Measurements from ENCODE around the gene LATS2. TPM values are rescaled to one million over a fixed set of nuclear protein-coding genes. Genes with fewer than 3 reads are reported as not detected.

LATS2 gene
- total RNA-seq, 4 donors from 2014 or later: 13.2 to 27.6 (median 21.1) TPM

DNA sequence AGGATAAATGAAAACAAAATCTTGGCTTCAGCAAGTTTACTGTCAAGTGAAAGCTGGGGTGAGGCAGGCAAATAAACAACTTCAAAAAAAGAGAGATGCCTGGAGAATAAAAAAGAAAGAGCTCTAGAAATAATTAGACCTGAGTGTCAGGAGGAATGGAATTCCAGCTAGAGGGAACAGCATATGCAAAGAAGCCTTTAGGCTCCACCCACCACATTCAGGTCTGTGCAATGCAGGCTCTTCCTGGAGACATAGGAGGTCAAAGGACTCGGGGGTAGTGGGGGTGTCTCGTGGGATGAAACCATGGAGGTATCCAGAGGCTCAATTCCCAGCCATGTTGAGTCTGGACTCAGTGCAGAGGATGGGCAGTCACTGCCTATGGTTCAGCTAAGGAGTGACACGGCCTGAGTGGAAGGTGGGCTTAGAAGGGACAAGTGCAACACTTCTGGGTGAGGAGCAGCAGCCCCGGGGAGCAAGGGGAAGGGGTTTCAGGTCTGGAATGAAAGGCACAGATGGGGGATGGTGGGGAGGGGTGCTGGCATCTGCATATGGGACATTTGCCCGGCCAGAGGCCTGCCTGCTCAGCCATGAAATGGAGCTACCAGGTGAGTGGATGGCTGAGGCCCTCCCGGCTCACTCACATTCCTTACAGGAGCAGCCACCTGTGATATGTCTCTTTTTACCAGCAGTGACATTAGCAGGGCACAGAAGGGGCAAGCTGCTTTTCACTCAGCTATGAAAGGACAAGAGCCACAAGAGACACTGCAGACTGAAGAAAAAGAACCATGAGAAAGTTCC is 12.3 kb downstream of the LATS2 start:
- WGBS, 2 donors: 90 to 96% methylated on average over 6 of the region's 6 CpGs
- intact Hi-C loops (cut with DNase I; ENCODE audit: low total_unique reads): no loop called here

DNA sequence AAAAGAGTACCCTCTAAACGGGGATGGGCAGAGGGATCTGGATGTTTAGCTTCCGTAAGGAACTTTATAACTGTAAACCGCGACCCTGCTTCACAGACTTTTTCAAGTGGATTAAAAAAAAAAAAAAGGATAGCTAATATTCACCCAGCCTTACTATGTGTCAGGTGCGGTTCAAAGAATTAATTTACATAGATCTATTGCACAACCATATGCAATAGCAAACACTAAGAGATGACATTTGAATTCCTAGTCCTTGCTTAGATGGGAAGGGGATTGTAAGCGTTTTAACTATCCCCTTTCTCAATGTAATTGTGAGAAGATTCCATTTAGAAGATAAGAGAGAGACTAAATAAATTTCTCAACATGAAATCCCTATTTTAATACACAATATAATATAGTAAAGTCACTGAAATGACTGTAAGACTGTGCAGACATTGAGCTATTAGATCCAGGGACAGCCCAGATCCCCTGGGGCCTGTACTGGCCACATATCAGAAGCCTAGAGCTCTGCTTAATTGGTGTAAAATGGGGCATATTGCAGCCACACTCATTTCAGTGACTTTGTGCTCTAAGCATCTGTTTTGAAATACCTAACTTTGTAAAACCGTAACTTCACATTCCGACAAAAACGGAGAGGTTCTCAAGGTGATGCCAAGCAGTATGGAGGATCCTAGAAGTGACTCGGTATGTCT is 13.6 kb downstream of the LATS2 start:
- intact Hi-C loops (cut with DNase I; ENCODE audit: low total_unique reads): no loop called here
- no peak for DNase-seq (ENCODE audit: low spot score in 2 of 2)
- H3K4me3 ChIP-seq (ENCODE audit: low read depth, poor library complexity, severe bottlenecking): no peak overlapping the region
- no peak for TF ChIP-seq POLR2A (IDR thresholded peaks at IDR 0.05)
- TF ChIP-seq, protein P1, sequence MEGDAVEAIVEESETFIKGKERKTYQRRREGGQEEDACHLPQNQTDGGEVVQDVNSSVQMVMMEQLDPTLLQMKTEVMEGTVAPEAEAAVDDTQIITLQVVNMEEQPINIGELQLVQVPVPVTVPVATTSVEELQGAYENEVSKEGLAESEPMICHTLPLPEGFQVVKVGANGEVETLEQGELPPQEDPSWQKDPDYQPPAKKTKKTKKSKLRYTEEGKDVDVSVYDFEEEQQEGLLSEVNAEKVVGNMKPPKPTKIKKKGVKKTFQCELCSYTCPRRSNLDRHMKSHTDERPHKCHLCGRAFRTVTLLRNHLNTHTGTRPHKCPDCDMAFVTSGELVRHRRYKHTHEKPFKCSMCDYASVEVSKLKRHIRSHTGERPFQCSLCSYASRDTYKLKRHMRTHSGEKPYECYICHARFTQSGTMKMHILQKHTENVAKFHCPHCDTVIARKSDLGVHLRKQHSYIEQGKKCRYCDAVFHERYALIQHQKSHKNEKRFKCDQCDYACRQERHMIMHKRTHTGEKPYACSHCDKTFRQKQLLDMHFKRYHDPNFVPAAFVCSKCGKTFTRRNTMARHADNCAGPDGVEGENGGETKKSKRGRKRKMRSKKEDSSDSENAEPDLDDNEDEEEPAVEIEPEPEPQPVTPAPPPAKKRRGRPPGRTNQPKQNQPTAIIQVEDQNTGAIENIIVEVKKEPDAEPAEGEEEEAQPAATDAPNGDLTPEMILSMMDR (IDR thresholded peaks at IDR 0.05): no peak
- 81 to 82% methylated on average over 10 of the region's 10 CpGs for WGBS, 2 donors

More for the DNA sequence above, 12.3 kb downstream of the LATS2 start:
- TF ChIP-seq POLR2A (IDR thresholded peaks at IDR 0.05): no peak
- TF ChIP-seq, protein P1 (IDR thresholded peaks at IDR 0.05): no peak
- no peak overlapping the region for H3K4me3 ChIP-seq (ENCODE audit: low read depth, poor library complexity, severe bottlenecking)
- DNase-seq (ENCODE audit: low spot score in 2 of 2): peak in 1 of 2 donors; percentile 72

DNA sequence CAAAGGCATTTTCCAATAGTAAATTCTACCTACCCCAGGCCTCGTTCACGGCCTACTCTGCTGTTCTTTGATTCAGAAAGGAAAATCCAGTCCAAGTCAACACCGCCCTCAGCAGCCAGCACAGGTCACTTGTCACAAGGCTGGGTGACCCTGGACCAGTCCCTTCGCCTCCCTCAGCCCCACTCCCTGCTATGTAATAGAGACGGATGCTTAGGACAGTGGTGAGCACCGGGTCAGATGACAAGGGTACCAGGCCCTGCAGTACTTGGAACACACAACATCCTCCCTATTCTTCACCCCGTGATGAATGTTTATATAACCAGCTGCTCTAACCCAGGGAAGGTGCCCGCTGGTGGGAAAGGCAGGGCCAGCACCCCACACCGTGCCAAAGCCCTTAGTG is 14.3 kb downstream of the LATS2 start:
- no peak overlapping the region for H3K4me3 ChIP-seq (ENCODE audit: low read depth, poor library complexity, severe bottlenecking)
- WGBS, 2 donors: 92 to 94% methylated on average over 9 of the region's 9 CpGs
- intact Hi-C loops (cut with DNase I; ENCODE audit: low total_unique reads): no loop called here
- TF ChIP-seq POLR2A (IDR thresholded peaks at IDR 0.05): no peak
- TF ChIP-seq, protein P1 (IDR thresholded peaks at IDR 0.05): no peak
- DNase-seq (ENCODE audit: low spot score in 2 of 2): peak in 1 of 2 donors; percentile 66

DNA sequence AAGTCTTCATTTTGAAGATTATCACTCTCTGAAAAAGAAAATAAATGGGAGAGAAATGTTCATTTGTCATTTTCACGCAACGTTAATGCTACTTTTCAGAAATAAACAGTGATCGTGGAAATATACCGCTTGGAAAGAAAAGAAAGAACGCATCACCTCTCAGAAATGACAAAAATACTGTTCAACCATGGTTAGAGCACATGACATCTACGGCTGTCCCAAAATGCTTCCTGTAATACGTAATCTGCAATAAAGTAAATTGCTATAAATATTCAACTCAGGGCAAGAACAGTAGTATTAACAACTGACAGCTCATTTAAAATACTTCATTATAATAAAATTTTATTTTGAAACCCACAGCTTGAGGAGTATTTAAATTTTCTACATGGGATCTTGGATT is 15.2 kb downstream of the LATS2 start:
- 70 to 72% methylated on average over 7 of the region's 7 CpGs for WGBS, 2 donors
- no peak for DNase-seq (ENCODE audit: low spot score in 2 of 2)
- intact Hi-C loops (cut with DNase I; ENCODE audit: low total_unique reads): no loop called here
- TF ChIP-seq, protein P1 (IDR thresholded peaks at IDR 0.05): no peak
- TF ChIP-seq POLR2A (IDR thresholded peaks at IDR 0.05): no peak
- H3K4me3 ChIP-seq (ENCODE audit: low read depth, poor library complexity, severe bottlenecking): no peak overlapping the region

DNA sequence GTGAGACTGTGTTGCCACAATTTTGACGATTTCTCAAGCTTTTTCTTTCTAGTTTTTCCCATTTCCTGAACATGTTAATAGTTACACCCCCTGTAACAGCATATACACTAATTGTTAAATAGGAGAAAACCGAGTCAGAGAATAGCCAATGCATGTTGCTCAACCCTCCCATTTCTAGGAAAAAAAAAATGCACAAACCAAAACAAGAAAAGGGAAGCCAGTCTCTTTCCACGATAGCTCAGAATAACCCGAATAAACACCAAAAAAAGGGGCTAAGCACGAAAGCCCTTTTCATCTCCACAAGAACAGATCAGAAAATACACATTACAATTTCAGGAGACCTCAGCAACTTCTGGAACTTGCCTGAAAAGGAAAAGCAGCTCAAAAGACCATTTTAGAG is 16.3 kb downstream of the LATS2 start:
- no peak overlapping the region for H3K4me3 ChIP-seq (ENCODE audit: low read depth, poor library complexity, severe bottlenecking)
- DNase-seq (ENCODE audit: low spot score in 2 of 2): no peak
- 65 to 74% methylated on average over 5 of the region's 5 CpGs for WGBS, 2 donors
- TF ChIP-seq POLR2A (IDR thresholded peaks at IDR 0.05): no peak
- TF ChIP-seq, protein P1 (IDR thresholded peaks at IDR 0.05): no peak
- intact Hi-C loops (cut with DNase I; ENCODE audit: low total_unique reads): no loop called here
